SK-N-SH treated with all-trans-retinoic acid at 6 μM for 48 hours (cell line): Measurements from ENCODE around the gene FRMD4A.

Experiments
- ATAC-seq: fragments of 200-7000 bp; cut with Tn5 transposase; 3 replicates; pipeline ENCODE4 v1.9.1; 2020; ENCODE audit warnings: mild to moderate bottlenecking, moderate library complexity
- ARNTL ChIP-seq: fragments of 450-650 bp; formaldehyde crosslinking; IDR thresholded peaks from 2 replicates; pipeline ENCODE4 v1.5.0; 2020; ENCODE audit warnings: low read depth, mild to moderate bottlenecking, moderate library complexity, borderline replicate concordance
- BACH2 ChIP-seq: fragments of 250-450 bp; sonication (Bioruptor Pico); IDR thresholded peaks from 2 replicates; pipeline ENCODE4 v1.9.0; 2021; ENCODE audit warnings: mild to moderate bottlenecking, borderline replicate concordance
- CSDC2 ChIP-seq: fragments of 250-450 bp; sonication (Bioruptor Pico); IDR thresholded peaks from 2 replicates; pipeline ENCODE4 v1.5.0; 2020; ENCODE audit warnings: mild to moderate bottlenecking, moderate library complexity
- CSRNP3 ChIP-seq: fragments of 250-450 bp; sonication (Bioruptor Pico); IDR thresholded peaks from 2 replicates; pipeline ENCODE4 v1.5.1; 2021; ENCODE audit warnings: mild to moderate bottlenecking, moderate library complexity
- ESRRG ChIP-seq: fragments of 250-450 bp; sonication (Bioruptor Pico); IDR thresholded peaks from 2 replicates; pipeline ENCODE4 v1.6.1; 2021; ENCODE audit warnings: mild to moderate bottlenecking
- GLIS3 ChIP-seq: fragments of 250-450 bp; sonication (Bioruptor Pico); IDR thresholded peaks from 2 replicates; pipeline ENCODE4 v1.5.0; 2020; ENCODE audit warnings: mild to moderate bottlenecking, moderate library complexity
- OSR1 ChIP-seq: fragments of 250-450 bp; sonication (Bioruptor Pico); IDR thresholded peaks from 2 replicates; pipeline ENCODE4 v1.8.0; 2022; ENCODE audit warnings: moderate library complexity, mild to moderate bottlenecking, inconsistent platforms
- POU6F1 ChIP-seq: fragments of 250-450 bp; sonication (Bioruptor Pico); IDR thresholded peaks from 2 replicates; pipeline ENCODE4 v1.8.0; 2021; ENCODE audit warnings: low read depth, mild to moderate bottlenecking, moderate library complexity, borderline replicate concordance
- PPARA ChIP-seq: fragments of 250-450 bp; sonication (Bioruptor Pico); IDR thresholded peaks from 2 replicates; pipeline ENCODE4 v1.5.0; 2020; ENCODE audit warnings: mild to moderate bottlenecking, borderline replicate concordance
- RARB ChIP-seq: fragments of 250-450 bp; sonication (Bioruptor Pico); IDR thresholded peaks from 2 replicates; pipeline ENCODE4 v1.8.0; 2021; ENCODE audit warnings: mild to moderate bottlenecking, moderate library complexity
- SNAI2 ChIP-seq: fragments of 250-450 bp; sonication (Bioruptor Pico); IDR thresholded peaks from 2 replicates; pipeline ENCODE4 v1.5.0; 2020; ENCODE audit warnings: mild to moderate bottlenecking, moderate library complexity
- TCF4 ChIP-seq: fragments of 250-450 bp; sonication (Bioruptor Pico); IDR thresholded peaks from 2 replicates; pipeline ENCODE4 v1.8.0; 2021; ENCODE audit warnings: mild to moderate bottlenecking, moderate library complexity, borderline replicate concordance
- TOX ChIP-seq: fragments of 250-450 bp; sonication (Bioruptor Pico); IDR thresholded peaks from 2 replicates; pipeline ENCODE4 v1.8.0; 2021; ENCODE audit warnings: mild to moderate bottlenecking, moderate library complexity, borderline replicate concordance
- TSHZ2 ChIP-seq: fragments of 250-450 bp; sonication (Bioruptor Pico); IDR thresholded peaks from 2 replicates; pipeline ENCODE4 v1.5.0; 2020; ENCODE audit warnings: mild to moderate bottlenecking, moderate library complexity
- ZC3H10 ChIP-seq: fragments of 250-450 bp; sonication (Bioruptor Pico); IDR thresholded peaks from 2 replicates; pipeline ENCODE4 v1.5.1; 2021; ENCODE audit warnings: mild to moderate bottlenecking, moderate library complexity
- ZFP3 ChIP-seq: fragments of 250-450 bp; sonication (Bioruptor Pico); IDR thresholded peaks from 2 replicates; pipeline ENCODE4 v1.5.0; 2020; ENCODE audit warnings: mild to moderate bottlenecking, moderate library complexity
- ZFP30 ChIP-seq: fragments of 450-650 bp; formaldehyde crosslinking; IDR thresholded peaks from 2 replicates; pipeline ENCODE4 v1.5.0; 2022; ENCODE audit warnings: mild to moderate bottlenecking, moderate library complexity
- ZNF565 ChIP-seq: fragments of 450-650 bp; formaldehyde crosslinking; conservative IDR thresholded peaks from 2 replicates; pipeline ENCODE4 v1.5.0; 2020; ENCODE audit warnings: low read depth, mild to moderate bottlenecking, moderate library complexity
- ZNF70 ChIP-seq: fragments of 450-650 bp; formaldehyde crosslinking; IDR thresholded peaks from 2 replicates; pipeline ENCODE4 v1.5.0; 2020; ENCODE audit warnings: mild to moderate bottlenecking, moderate library complexity
- ZNF8 ChIP-seq: fragments of 450-650 bp; formaldehyde crosslinking; IDR thresholded peaks from 2 replicates; pipeline ENCODE4 v1.5.0; 2020; ENCODE audit warnings: mild to moderate bottlenecking, moderate library complexity
- TF ChIP-seq, protein P1 (sequence below): fragments of 250-450 bp; sonication (Bioruptor Pico); IDR thresholded peaks from 2 replicates; pipeline ENCODE4 v1.5.1; 2020; ENCODE audit warnings: low read depth, mild to moderate bottlenecking, moderate library complexity
- TF ChIP-seq, protein P2 (sequence below): fragments of 250-450 bp; sonication (Bioruptor Pico); IDR thresholded peaks from 2 replicates; pipeline ENCODE4 v1.8.0; 2020; ENCODE audit warnings: mild to moderate bottlenecking, moderate library complexity, borderline replicate concordance

The FRMD4A gene

DNA sequence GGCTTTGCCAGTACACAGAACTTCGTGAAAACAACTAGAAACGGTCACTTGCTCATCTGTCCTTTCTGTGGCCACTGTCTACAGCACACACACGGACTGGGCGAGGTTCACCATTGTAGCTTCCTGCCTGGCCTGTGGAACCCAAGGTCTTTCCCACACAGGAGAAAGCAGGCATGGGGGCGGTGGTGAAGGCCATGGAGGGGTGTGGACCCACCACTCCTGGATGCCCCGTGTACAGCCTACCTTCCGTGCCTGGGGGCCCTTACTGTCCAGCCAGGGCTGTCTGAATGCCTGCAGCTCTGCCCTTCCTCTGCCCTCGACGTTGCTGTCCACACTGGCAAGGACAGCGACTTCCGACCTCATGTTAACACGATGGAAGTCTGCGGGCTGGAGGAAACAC lies 635.1 kb downstream of the FRMD4A start (continued):
- TF ChIP-seq ARNTL (CRISPR knock-in tag) (no peak), ZNF70 (CRISPR knock-in tag) (no peak)

DNA sequence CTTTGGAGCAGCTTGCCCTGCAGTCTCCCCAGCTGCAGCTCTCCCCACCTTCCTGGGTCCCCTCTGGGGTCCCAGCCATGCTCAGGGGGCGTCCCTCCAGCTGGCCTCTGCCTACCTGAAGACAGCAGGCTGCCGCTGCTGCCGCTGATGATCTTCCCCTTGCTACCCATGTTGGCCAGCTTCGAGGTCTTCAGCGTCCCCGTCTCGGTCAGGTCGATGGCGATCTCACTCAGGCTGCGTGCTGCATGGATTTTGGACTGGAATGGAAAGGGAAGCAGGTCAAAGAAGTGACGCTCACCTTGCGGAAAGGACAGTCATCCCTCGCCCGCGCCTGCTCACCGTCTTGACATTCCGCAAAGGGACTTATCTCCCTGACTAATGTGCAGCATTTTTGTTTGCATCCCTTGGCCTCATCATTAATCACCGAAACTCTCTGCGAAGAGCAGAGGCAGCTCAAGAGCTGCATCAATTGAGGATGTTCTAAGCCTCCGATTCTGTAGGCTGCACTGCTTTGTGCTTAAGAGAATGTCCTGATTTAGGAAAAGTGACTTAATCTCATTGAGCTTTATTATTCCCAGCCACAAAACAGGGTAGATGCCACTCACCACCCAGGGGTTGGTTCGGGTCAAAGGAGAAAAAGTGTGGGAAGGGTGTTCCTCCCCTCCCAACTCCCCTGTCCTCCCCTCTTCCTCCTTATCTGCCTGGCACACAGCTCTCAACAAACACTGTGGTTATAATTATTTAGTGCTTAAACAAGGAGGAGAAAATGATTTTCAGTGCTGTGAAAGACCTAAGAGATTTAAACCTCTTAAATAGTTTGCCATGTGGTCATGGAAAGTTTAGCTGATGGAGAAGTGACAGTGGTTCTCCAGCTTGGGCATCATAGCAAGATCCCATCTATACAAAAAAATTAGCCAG lies 636.7 kb downstream of the FRMD4A start:
- no peak for ATAC-seq
- TF ChIP-seq TSHZ2 (no peak), RARB (CRISPR knock-in tag) (no peak), ZFP3 (no peak), GLIS3 (no peak), OSR1 (no peak), SNAI2 (CRISPR knock-in tag) (no peak), ESRRG (no peak), ZNF70 (CRISPR knock-in tag) (no peak), ZFP30 (CRISPR knock-in tag) (no peak), ZNF565 (CRISPR knock-in tag) (no peak), ARNTL (CRISPR knock-in tag) (no peak)
- TF ChIP-seq, protein P1, sequence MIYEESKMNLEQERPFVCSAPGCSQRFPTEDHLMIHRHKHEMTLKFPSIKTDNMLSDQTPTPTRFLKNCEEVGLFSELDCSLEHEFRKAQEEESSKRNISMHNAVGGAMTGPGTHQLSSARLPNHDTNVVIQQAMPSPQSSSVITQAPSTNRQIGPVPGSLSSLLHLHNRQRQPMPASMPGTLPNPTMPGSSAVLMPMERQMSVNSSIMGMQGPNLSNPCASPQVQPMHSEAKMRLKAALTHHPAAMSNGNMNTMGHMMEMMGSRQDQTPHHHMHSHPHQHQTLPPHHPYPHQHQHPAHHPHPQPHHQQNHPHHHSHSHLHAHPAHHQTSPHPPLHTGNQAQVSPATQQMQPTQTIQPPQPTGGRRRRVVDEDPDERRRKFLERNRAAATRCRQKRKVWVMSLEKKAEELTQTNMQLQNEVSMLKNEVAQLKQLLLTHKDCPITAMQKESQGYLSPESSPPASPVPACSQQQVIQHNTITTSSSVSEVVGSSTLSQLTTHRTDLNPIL (CRISPR knock-in tag), result no peak

DNA sequence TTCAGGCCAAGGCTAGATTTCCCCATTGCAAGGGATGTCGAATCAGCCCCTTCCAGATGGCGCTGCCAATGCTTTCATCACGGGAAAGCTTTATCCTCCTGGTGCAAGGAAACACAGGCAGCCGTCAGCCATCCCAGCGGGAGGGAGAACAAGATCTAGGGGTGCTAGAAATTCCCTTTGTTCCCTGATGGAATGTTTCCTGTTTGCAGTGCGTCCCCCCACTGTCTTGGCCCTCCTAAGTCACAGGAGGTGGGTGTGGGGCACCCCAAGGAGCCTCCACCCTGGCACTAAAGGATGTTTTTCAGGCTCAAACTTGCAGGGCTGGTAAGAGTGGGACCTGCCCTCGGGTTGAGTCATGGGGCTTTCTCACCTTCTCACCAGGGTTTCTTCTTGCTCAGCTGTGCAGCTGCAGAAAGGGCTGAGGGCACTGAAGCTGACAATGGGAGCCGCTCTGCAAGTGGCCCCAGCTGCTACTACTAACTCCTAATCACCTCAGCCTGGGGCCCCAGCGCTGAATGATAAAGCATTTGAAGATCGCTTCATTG lies 640.4 kb downstream of the FRMD4A start:
- TF ChIP-seq ZC3H10 (CRISPR knock-in tag) (no peak), ZNF8 (no peak), TSHZ2 (no peak), BACH2 (CRISPR knock-in tag) (no peak), TCF4 (CRISPR knock-in tag) (no peak), ARNTL (CRISPR knock-in tag) (no peak), SNAI2 (CRISPR knock-in tag) (no peak), CSRNP3 (no peak), TOX (no peak), PPARA (CRISPR knock-in tag) (no peak), ZNF70 (CRISPR knock-in tag) (no peak), POU6F1 (CRISPR knock-in tag) (no peak), ESRRG (no peak), OSR1 (no peak), CSDC2 (no peak), ZFP3 (no peak), ZNF565 (CRISPR knock-in tag) (no peak)
- TF ChIP-seq, protein P2, sequence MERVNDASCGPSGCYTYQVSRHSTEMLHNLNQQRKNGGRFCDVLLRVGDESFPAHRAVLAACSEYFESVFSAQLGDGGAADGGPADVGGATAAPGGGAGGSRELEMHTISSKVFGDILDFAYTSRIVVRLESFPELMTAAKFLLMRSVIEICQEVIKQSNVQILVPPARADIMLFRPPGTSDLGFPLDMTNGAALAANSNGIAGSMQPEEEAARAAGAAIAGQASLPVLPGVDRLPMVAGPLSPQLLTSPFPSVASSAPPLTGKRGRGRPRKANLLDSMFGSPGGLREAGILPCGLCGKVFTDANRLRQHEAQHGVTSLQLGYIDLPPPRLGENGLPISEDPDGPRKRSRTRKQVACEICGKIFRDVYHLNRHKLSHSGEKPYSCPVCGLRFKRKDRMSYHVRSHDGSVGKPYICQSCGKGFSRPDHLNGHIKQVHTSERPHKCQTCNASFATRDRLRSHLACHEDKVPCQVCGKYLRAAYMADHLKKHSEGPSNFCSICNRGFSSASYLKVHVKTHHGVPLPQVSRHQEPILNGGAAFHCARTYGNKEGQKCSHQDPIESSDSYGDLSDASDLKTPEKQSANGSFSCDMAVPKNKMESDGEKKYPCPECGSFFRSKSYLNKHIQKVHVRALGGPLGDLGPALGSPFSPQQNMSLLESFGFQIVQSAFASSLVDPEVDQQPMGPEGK (CRISPR knock-in tag), result no peak
- TF ChIP-seq, protein P1 (CRISPR knock-in tag), result no peak
- no peak for ATAC-seq
